ENCODE results near the gene NOM1. TPM values are rescaled to one million over a fixed set of nuclear protein-coding genes. Genes with fewer than 3 reads are reported as not detected.

NOM1 gene
- total RNA-seq, 3 donors from 2014 or later (not counting 1 experiment from before 2014, with no cell fraction given), result 22.5 to 35.6 (median 34.7) TPM

DNA sequence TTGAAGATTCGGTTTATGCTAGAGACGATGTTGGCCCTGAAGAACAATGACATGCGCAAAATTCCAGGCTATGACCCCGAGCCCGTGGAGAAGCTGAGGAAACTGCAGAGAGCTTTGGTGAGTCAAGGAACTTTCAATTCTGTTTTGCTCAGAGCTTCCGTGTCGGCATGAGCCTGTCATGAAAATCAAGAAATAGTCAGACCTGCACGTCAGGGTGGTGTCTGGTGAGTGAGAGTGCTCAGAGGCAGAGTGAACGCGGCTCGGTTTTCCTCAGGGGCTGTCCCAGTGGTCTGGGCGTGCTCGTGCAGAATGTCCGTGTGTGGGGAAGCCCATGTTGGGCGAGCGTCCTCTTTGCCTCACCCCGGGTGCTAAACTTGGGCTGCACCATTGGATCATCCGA, 12.6 kb downstream of the NOM1 start:
- no peak overlapping the region for H3K27ac ChIP-seq (ENCODE audit: low read length)
- Mint-ChIP-seq H3K36me3 (peaks cover 31% of the 10 kb centered on the region), H3K4me1 (peaks cover 12 to 13% of the 10 kb centered on the region in 2 donors), H3K4me3 (no peak overlapping the region), H3K9me3 (no peaks in the 10 kb centered on the region), H3K27ac (no peak overlapping the region), H3K27me3 (ENCODE audit: low read depth in 2 of 2) (no peaks in the 10 kb centered on the region)
- 98% methylated on average over 18 of the region's 18 CpGs for WGBS (ENCODE audit: insufficient coverage)
- intact Hi-C loops (cut with micrococcal nuclease), result no loop called here
- DNase-seq (no peak), ATAC-seq (no peak)
- H3K4me3 ChIP-seq (ENCODE audit: low read length), result no peak overlapping the region
- TF ChIP-seq, protein P1, sequence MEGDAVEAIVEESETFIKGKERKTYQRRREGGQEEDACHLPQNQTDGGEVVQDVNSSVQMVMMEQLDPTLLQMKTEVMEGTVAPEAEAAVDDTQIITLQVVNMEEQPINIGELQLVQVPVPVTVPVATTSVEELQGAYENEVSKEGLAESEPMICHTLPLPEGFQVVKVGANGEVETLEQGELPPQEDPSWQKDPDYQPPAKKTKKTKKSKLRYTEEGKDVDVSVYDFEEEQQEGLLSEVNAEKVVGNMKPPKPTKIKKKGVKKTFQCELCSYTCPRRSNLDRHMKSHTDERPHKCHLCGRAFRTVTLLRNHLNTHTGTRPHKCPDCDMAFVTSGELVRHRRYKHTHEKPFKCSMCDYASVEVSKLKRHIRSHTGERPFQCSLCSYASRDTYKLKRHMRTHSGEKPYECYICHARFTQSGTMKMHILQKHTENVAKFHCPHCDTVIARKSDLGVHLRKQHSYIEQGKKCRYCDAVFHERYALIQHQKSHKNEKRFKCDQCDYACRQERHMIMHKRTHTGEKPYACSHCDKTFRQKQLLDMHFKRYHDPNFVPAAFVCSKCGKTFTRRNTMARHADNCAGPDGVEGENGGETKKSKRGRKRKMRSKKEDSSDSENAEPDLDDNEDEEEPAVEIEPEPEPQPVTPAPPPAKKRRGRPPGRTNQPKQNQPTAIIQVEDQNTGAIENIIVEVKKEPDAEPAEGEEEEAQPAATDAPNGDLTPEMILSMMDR (IDR thresholded peaks at IDR 0.05), result no peak
- H3K27me3 ChIP-seq (ENCODE audit: control insufficient read depth, insufficient read depth, low read length), result no peaks in the 10 kb centered on the region
- no peaks in the 10 kb centered on the region for H3K4me1 ChIP-seq (ENCODE audit: control insufficient read depth, insufficient read depth, low read length)
- peaks cover 75% of the 10 kb centered on the region for H3K36me3 ChIP-seq (ENCODE audit: control insufficient read depth, insufficient read depth, low read length)
- H3K9me3 ChIP-seq (ENCODE audit: control insufficient read depth, insufficient read depth, low read length), result no peaks in the 10 kb centered on the region

DNA sequence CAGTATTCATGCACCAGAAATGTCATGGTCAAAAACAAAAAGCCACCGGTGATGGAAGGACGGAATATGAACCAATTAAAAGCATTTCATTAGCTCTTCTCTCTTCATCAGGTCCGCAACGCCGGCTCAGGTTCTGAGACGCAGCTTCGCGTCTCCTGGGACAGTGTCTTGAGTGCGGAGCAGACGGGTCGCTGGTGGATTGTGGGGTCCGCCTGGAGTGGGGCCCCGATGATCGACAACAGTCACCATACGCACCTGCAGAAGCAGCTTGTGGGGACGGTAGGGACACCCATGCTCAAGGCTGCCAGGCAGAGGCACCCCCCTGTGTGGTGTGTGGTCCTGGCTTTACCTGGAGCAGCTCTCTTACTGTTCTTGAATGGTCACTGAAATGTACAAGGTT, 13.4 kb downstream of the NOM1 start:
- Histone ChIP-seq H3K4me1 (ENCODE audit: control insufficient read depth, insufficient read depth, low read length) (no peaks in the 10 kb centered on the region), H3K9me3 (ENCODE audit: control insufficient read depth, insufficient read depth, low read length) (no peaks in the 10 kb centered on the region), H3K27me3 (ENCODE audit: control insufficient read depth, insufficient read depth, low read length) (no peaks in the 10 kb centered on the region), H3K4me3 (ENCODE audit: low read length) (no peak overlapping the region), H3K27ac (ENCODE audit: low read length) (no peak overlapping the region), H3K36me3 (ENCODE audit: control insufficient read depth, insufficient read depth, low read length) (peaks cover 72% of the 10 kb centered on the region)
- Mint-ChIP-seq H3K27ac (no peak overlapping the region), H3K27me3 (ENCODE audit: low read depth in 2 of 2) (no peaks in the 10 kb centered on the region), H3K36me3 (peaks cover 31% of the 10 kb centered on the region), H3K4me3 (no peak overlapping the region), H3K9me3 (no peaks in the 10 kb centered on the region), H3K4me1 (peaks cover 12 to 13% of the 10 kb centered on the region in 2 donors)
- WGBS (ENCODE audit: insufficient coverage), result over 99% methylated on average over 16 of the region's 16 CpGs
- TF ChIP-seq, protein P1 (IDR thresholded peaks at IDR 0.05), result no peak
- no peak for ATAC-seq
- DNase-seq, result no peak
- intact Hi-C loops (cut with micrococcal nuclease), result no loop called here

DNA sequence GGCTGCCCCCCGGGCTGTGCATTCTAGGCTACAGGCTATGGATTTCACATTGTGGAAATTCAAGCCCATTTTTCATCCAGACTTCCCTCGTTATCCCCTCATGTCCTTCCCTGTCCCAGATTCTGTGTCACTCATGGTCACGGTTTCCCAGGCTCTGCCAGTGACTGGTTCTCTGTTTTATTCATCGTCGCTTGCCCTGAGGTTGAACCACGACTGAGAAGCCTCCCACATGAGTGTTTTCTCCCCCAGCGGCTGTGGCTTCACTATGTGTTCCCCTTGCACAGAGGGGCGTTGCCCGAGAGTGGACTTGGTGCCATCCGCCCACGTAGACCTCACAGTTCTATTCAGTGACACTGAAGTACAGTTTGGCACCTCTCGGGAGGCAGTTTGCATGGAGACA, 14.0 kb downstream of the NOM1 start:
- Mint-ChIP-seq H3K4me1 (peaks cover 12 to 13% of the 10 kb centered on the region in 2 donors), H3K27ac (no peak overlapping the region), H3K36me3 (peaks cover 31% of the 10 kb centered on the region), H3K27me3 (ENCODE audit: low read depth in 2 of 2) (no peaks in the 10 kb centered on the region), H3K9me3 (no peaks in the 10 kb centered on the region), H3K4me3 (no peak overlapping the region)
- Histone ChIP-seq H3K4me3 (ENCODE audit: low read length) (no peak overlapping the region), H3K4me1 (ENCODE audit: control insufficient read depth, insufficient read depth, low read length) (no peaks in the 10 kb centered on the region), H3K36me3 (ENCODE audit: control insufficient read depth, insufficient read depth, low read length) (peaks cover 72% of the 10 kb centered on the region), H3K9me3 (ENCODE audit: control insufficient read depth, insufficient read depth, low read length) (no peaks in the 10 kb centered on the region), H3K27me3 (ENCODE audit: control insufficient read depth, insufficient read depth, low read length) (no peaks in the 10 kb centered on the region), H3K27ac (ENCODE audit: low read length) (no peak overlapping the region)
- WGBS (ENCODE audit: insufficient coverage), result 87% methylated on average over 12 of the region's 12 CpGs
- DNase-seq (no peak), ATAC-seq (no peak)
- intact Hi-C loops (cut with micrococcal nuclease), result no loop called here
- TF ChIP-seq, protein P1 (IDR thresholded peaks at IDR 0.05), result no peak

DNA sequence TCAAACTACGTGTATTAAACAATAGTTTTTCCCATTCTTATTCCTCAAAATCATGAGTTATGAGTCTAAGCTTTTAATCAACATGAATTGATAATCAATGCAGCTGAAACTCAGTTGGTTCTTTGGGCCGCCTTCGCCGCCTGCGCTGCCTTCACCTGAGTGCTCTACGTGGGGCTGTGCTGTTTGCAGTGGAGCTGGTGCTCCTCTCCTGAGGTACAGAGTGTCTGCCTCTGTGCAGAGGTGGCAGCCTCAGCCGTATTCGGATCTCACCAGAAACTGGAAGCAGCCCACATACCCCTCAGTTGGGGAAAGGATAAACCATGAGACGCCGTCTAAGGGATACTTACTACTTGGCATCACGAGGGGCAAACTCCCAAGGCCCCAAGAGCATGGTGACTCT, 15.5 kb downstream of the NOM1 start:
- TF ChIP-seq, protein P1 (IDR thresholded peaks at IDR 0.05), result no peak
- no peaks in the 10 kb centered on the region for H3K9me3 ChIP-seq (ENCODE audit: control insufficient read depth, insufficient read depth, low read length)
- H3K4me3 Mint-ChIP-seq, result no peak overlapping the region
- intact Hi-C loops (cut with micrococcal nuclease), result no loop called here
- peaks cover 71% of the 10 kb centered on the region for H3K36me3 ChIP-seq (ENCODE audit: control insufficient read depth, insufficient read depth, low read length)
- no peaks in the 10 kb centered on the region for H3K4me1 ChIP-seq (ENCODE audit: control insufficient read depth, insufficient read depth, low read length)
- DNase-seq (no peak), ATAC-seq (no peak)
- no peak overlapping the region for H3K27ac Mint-ChIP-seq
- no peak overlapping the region for H3K4me3 ChIP-seq (ENCODE audit: low read length)
- no peaks in the 10 kb centered on the region for H3K27me3 ChIP-seq (ENCODE audit: control insufficient read depth, insufficient read depth, low read length)
- peaks cover 38% of the 10 kb centered on the region for H3K36me3 Mint-ChIP-seq
- peaks cover 12 to 13% of the 10 kb centered on the region in 2 donors for H3K4me1 Mint-ChIP-seq
- H3K27ac ChIP-seq (ENCODE audit: low read length), result no peak overlapping the region
- 97% methylated on average over 11 of the region's 11 CpGs for WGBS (ENCODE audit: insufficient coverage)
- no peaks in the 10 kb centered on the region for H3K27me3 Mint-ChIP-seq (ENCODE audit: low read depth in 2 of 2)
- no peaks in the 10 kb centered on the region for H3K9me3 Mint-ChIP-seq
